HepG2 (cell line): ENCODE results near the gene NOTUM. TPM values are rescaled to one million over a fixed set of nuclear protein-coding genes. Genes with fewer than 3 reads are reported as not detected.

Source experiments
- ARNT ChIP-seq: fragments of 450-650 bp; IDR thresholded peaks from 2 replicates; pipeline ENCODE4 v1.6.1; 2017
- CBX5 ChIP-seq: sonication (generic); formaldehyde crosslinking; IDR thresholded peaks from 2 replicates; pipeline ENCODE4 v1.4.0; 2020; ENCODE audit warnings: missing genetic modification reagents, borderline replicate concordance
- CEBPZ ChIP-seq: IDR thresholded peaks from 2 replicates; pipeline ENCODE4 v1.6.1; 2012; ENCODE audit warnings: low read length, improper control_type of control experiment
- EED ChIP-seq: sonication (generic); formaldehyde crosslinking; IDR thresholded peaks from 2 replicates; pipeline ENCODE4 v1.5.0; 2020; ENCODE audit warnings: mild to moderate bottlenecking, missing genetic modification reagents
- ETV5 ChIP-seq: IDR thresholded peaks from 2 replicates; pipeline ENCODE4 v1.6.1; 2018; ENCODE audit warnings: missing biosample characterization, missing genetic modification reagents, inconsistent platforms, borderline replicate concordance
- GMEB2 ChIP-seq: IDR thresholded peaks from 2 replicates; pipeline ENCODE4 v1.6.1; 2016; ENCODE audit warnings: missing biosample characterization, missing genetic modification reagents, low read depth
- HMGXB4 ChIP-seq, 2 experiments: sonication (generic) in 1 of 2; formaldehyde crosslinking in 1 of 2; IDR thresholded peaks; 2 replicates each; pipeline versions ENCODE4 v1.4.0 to v1.6.1; 2018 to 2020; ENCODE audit warnings: missing genetic modification reagents in 2 of 2, borderline replicate concordance in 1 of 2, low read depth in 1 of 2, mild to moderate bottlenecking in 1 of 2, missing biosample characterization in 1 of 2
- MAFF ChIP-seq: IDR thresholded peaks from 2 replicates; pipeline ENCODE4 v1.6.1; 2011; ENCODE audit warnings: low read depth, low read length, improper control_type of control experiment
- NFATC3 ChIP-seq: sonication (generic); formaldehyde crosslinking; IDR thresholded peaks from 2 replicates; pipeline ENCODE4 v1.5.1; 2020; ENCODE audit warnings: mild to moderate bottlenecking, missing genetic modification reagents
- NFYB ChIP-seq: sonication (generic); formaldehyde crosslinking; IDR thresholded peaks from 2 replicates; pipeline ENCODE4 v1.4.0; 2020; ENCODE audit warnings: missing genetic modification reagents
- ONECUT2 ChIP-seq: sonication (generic); formaldehyde crosslinking; IDR thresholded peaks from 2 replicates; pipeline ENCODE4 v1.4.0; 2020; ENCODE audit warnings: missing genetic modification reagents
- REPIN1 ChIP-seq: sonication (generic); formaldehyde crosslinking; IDR thresholded peaks from 2 replicates; pipeline ENCODE4 v1.8.0; 2022; ENCODE audit warnings: missing genetic modification reagents, low read depth, mild to moderate bottlenecking, borderline replicate concordance
- ZFP36L2 ChIP-seq: sonication (generic); formaldehyde crosslinking; IDR thresholded peaks from 2 replicates; pipeline ENCODE4 v1.4.0; 2020; ENCODE audit warnings: missing genetic modification reagents
- ZNF205 ChIP-seq: IDR thresholded peaks from 2 replicates; pipeline ENCODE4 v1.6.1; 2018; ENCODE audit warnings: missing biosample characterization, missing genetic modification reagents
- ZNF547 ChIP-seq: sonication (generic); formaldehyde crosslinking; IDR thresholded peaks from 2 replicates; pipeline ENCODE4 v1.5.1; 2020; ENCODE audit warnings: mild to moderate bottlenecking, missing genetic modification reagents
- ZNF567 ChIP-seq: sonication (generic); formaldehyde crosslinking; IDR thresholded peaks from 2 replicates; pipeline ENCODE4 v1.8.1; 2023; ENCODE audit warnings: mild to moderate bottlenecking, missing genetic modification reagents, borderline replicate concordance
- ZNF710 ChIP-seq: sonication (generic); formaldehyde crosslinking; IDR thresholded peaks from 2 replicates; pipeline ENCODE4 v1.5.0; 2020; ENCODE audit warnings: mild to moderate bottlenecking, missing genetic modification reagents, borderline replicate concordance
- ZNF737 ChIP-seq: sonication (generic); formaldehyde crosslinking; IDR thresholded peaks from 2 replicates; pipeline ENCODE4 v1.5.0; 2020; ENCODE audit warnings: missing genetic modification reagents, mild to moderate bottlenecking, borderline replicate concordance
- polyA plus RNA-seq, 8 experiments: library from polyadenylated mRNA; depleted of rRNA in 3 of 8; stranded (reverse) in 7 of 8; unstranded in 1 of 8; fragments of >200 nt; fragmentation: Illumina TruSeq in 4 of 8; extraction: Trizol in 4 of 8; gene quantifications; 2 replicates each; pipeline versions ENCODE4 v1.2.1 to v1.2.3, GENCODE V29; 2011 to 2016; ENCODE audit warnings: low read depth in 4 of 8, missing spikeins in 1 of 8, mixed read lengths in 1 of 8; ENCODE audit not compliant: insufficient read depth in 1 of 8
- total RNA-seq, 5 experiments: library from RNA; depleted of rRNA; stranded (reverse); fragments of >200 nt; fragmentation: Illumina TruSeq; extraction: Trizol; gene quantifications; 2 replicates each; pipeline ENCODE4 v1.2.3, GENCODE V29; 2016; ENCODE audit warnings: low read depth in 1 of 5
- TF ChIP-seq, protein P1 (sequence below): sonication (generic); formaldehyde crosslinking; IDR thresholded peaks from 2 replicates; pipeline ENCODE4 v1.4.0; 2020; ENCODE audit warnings: missing genetic modification reagents

The NOTUM gene
- total and polyA plus RNA-seq, 2 of the 13 experiments (the other 11 are each of a cell fraction or from before 2014, with no cell fraction given), result 150 to 160 TPM

DNA sequence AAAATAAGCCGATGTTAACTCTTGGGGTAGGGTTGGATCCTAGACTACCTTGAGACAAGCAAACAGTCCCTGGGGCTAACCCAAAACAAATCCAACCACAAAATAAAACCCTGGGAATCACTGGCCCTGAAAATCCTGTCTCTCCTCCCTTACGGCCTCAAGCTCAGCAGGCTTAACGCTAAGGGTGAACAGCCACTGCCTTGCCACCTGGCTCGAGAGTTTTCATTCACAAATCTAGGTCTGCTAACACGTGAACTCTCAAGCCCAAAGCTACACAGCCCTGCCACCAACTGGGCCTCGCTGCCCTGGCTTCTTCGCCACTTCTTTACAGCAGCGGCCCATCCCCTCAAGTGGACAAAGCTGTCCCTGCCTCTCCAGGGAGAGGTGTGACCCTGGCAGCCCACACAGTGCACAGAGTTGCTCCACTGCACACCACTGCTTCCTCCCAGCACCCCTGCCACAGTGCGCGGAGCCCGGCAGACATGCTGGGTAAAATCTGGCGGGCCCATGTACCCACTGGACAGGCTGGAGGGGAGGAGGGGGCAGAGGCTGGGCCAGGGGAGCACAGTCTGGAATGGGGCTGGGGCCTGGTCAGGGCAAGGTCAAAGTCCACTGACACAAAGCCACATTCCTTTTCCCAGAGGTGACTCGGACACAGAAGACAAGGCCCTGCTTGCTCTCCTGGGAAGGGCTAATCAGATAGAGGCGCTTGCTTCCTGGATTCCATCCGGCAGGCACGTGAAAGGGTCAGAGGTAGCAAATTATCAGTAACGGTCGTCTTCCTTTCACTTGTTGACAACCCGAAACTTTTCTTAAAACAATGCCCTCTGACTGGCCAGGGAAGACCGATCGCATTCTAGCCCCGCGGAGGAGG is 50.8 kb downstream of the NOTUM start (continued):
- TF ChIP-seq NFYB (CRISPR knock-in tag) (no peak; the same call in 1 of the 2 replicates), ZNF737 (CRISPR knock-in tag) (no peak), EED (0 out of 2 replicates have a peak, but pooled peaks have one; percentile 17), MAFF (no peak), HMGXB4 (CRISPR knock-in tag; IDR thresholded peaks at IDR 0.05; ENCODE audit: borderline replicate concordance in 1 of 2, low read depth in 1 of 2) (peak; percentile 65 to 73; a peak in 3 of 4 replicates), ZNF547 (CRISPR knock-in tag) (no peak; the same call in 1 of the 2 replicates), ZNF205 (CRISPR knock-in tag) (peak; percentile 57; the same call in 1 of the 2 replicates), ZNF710 (CRISPR knock-in tag) (no peak; the same call in 1 of the 2 replicates), ZNF567 (CRISPR knock-in tag) (no peak; the same call in 1 of the 2 replicates), NFATC3 (CRISPR knock-in tag) (0 out of 2 replicates have a peak, but pooled peaks have one; percentile 37), CBX5 (CRISPR knock-in tag) (peak; percentile 90; the same call in 1 of the 2 replicates), ARNT (no peak), GMEB2 (CRISPR knock-in tag) (no peak), CEBPZ (no peak), REPIN1 (CRISPR knock-in tag) (peak; percentile 96), ONECUT2 (CRISPR knock-in tag) (peak; percentile 34; the same call in 1 of the 2 replicates), ZFP36L2 (CRISPR knock-in tag) (0 out of 2 replicates have a peak, but pooled peaks have one; percentile 14), ETV5 (CRISPR knock-in tag) (peak; percentile 82)
- TF ChIP-seq, protein P1, sequence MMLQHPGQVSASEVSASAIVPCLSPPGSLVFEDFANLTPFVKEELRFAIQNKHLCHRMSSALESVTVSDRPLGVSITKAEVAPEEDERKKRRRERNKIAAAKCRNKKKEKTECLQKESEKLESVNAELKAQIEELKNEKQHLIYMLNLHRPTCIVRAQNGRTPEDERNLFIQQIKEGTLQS (CRISPR knock-in tag), result no peak
